WTC11 (cell line): ENCODE measurements around the gene CCDC167.

ENCODE experiments used
- ATF2 ChIP-seq: sonication (generic); formaldehyde crosslinking; IDR thresholded peaks from 2 replicates; pipeline ENCODE4 v1.8.1; 2022; ENCODE audit warnings: low read depth, missing genetic modification reagents, borderline replicate concordance
- ATF3 ChIP-seq: sonication (generic); formaldehyde crosslinking; conservative IDR thresholded peaks from 2 replicates; pipeline ENCODE4 v1.8.1; 2022; ENCODE audit warnings: mild to moderate bottlenecking, missing genetic modification reagents
- CTCF ChIP-seq: fragments of 200-600 bp; IDR thresholded peaks from 2 replicates; pipeline ENCODE4 v1.8.0; 2022; ENCODE audit warnings: antibody characterized with exemption
- NFE2L1 ChIP-seq: sonication (generic); formaldehyde crosslinking; IDR thresholded peaks from 2 replicates; pipeline ENCODE4 v1.8.1; 2023; ENCODE audit warnings: missing genetic modification reagents
- NR3C1 ChIP-seq: sonication (generic); formaldehyde crosslinking; conservative IDR thresholded peaks from 2 replicates; pipeline ENCODE4 v1.8.1; 2023; ENCODE audit warnings: low read depth, mild to moderate bottlenecking, missing genetic modification reagents
- ZNF416 ChIP-seq: fragments of 250-450 bp; sonication (Bioruptor Pico); IDR thresholded peaks from 2 replicates; pipeline ENCODE4 v1.9.0; 2021; ENCODE audit warnings: mild to moderate bottlenecking, inconsistent platforms

GRCh38 chr6:37481711-37482605 is 17.7 kb downstream of the CCDC167 start:
- no peak for TF ChIP-seq ZNF416 (CRISPR knock-in tag)
- TF ChIP-seq ATF3 (CRISPR knock-in tag): no peak
- no peak for TF ChIP-seq CTCF
- TF ChIP-seq NR3C1 (CRISPR knock-in tag): no peak
- no peak for TF ChIP-seq NFE2L1
- no peak for TF ChIP-seq ATF2 (CRISPR knock-in tag)
